GM12878 (cell line): ENCODE results near the gene SECISBP2. TPM values are rescaled to one million over a fixed set of nuclear protein-coding genes. Genes with fewer than 3 reads are reported as not detected.
A peak's percentile ranks its signal among the peaks of the same experiment; 100 is the strongest.

Source experiments
- ATAC-seq: fragments of 200-7000 bp; cut with Tn5 transposase; 3 replicates; pipeline ENCODE4 v1.9.1; 2020; ENCODE audit warnings: mild to moderate bottlenecking, moderate library complexity
- BruUV-seq: library from RNA; stranded (reverse); fragments of 400-500 nt; replicated peaks from 2 replicates; lab custom pipeline; 2021; lab: Mats Ljungman, UMichigan
- CTCF ChIA-PET: fragments of 300-600 bp; sonication (Branson Sonifier 250); formaldehyde crosslinking; extraction: SDS; loops from one replicate; lab custom pipeline; 2021; ENCODE audit warnings: inconsistent platforms; lab: Yijun Ruan, JAX
- POLR2A ChIA-PET: fragments of 350-600 bp; formaldehyde crosslinking; extraction: SDS; loops from one replicate; lab custom pipeline; 2021; ENCODE audit warnings: inconsistent platforms; lab: Charles Lee
- RAD21 ChIA-PET: fragments of 300-600 bp; sonication (Branson Sonifier 250); formaldehyde crosslinking; loops from one replicate; lab custom pipeline; 2023; ENCODE audit warnings: antibody characterized with exemption; ENCODE audit not compliant: unreplicated experiment; lab: Charles Lee
- SMC1A ChIA-PET: fragments of 300-600 bp; sonication (Branson Sonifier 250); formaldehyde crosslinking; loops from one replicate; lab custom pipeline; 2023; ENCODE audit not compliant: unreplicated experiment, uncharacterized antibody; lab: Charles Lee
- DNase-seq: peaks from one replicate; pipeline ENCODE4 v3.0.0-alpha.2; 2011; ENCODE audit warnings: low read depth, low spot score
- FAIRE-seq: peaks from 3 replicates; lab custom pipeline; 2011; peaks lifted over from hg19 to GRCh38; lab: Jason Lieb, UNC
- H2AFZ ChIP-seq: 2 replicates; pipeline ENCODE4 v1.6.0; 2011; ENCODE audit warnings: low read depth, low read length, control low read depth; ENCODE audit not compliant: control insufficient read depth
- H3K27ac ChIP-seq: 2 replicates; pipeline ENCODE4 v1.5.1; 2011; ENCODE audit warnings: control low read depth; ENCODE audit not compliant: control insufficient read depth, insufficient read depth
- H3K27me3 ChIP-seq, 2 experiments: replicated peaks in 1 of 2; 2 replicates each; pipeline versions ENCODE4 v1.6.0 to v1.6.1; 2011; ENCODE audit warnings: low read length in 1 of 2; ENCODE audit not compliant: control insufficient read depth in 2 of 2, insufficient read depth in 2 of 2
- H3K36me3 ChIP-seq, 2 experiments: 2 replicates each; pipeline ENCODE4 v1.5.1; 2011; ENCODE audit warnings: low read length in 1 of 2; ENCODE audit not compliant: control insufficient read depth in 2 of 2, insufficient read depth in 2 of 2
- H3K4me1 ChIP-seq: 2 replicates; pipeline ENCODE4 v1.6.1; 2011; ENCODE audit warnings: mild to moderate bottlenecking, low read length, moderate library complexity, mixed read lengths; ENCODE audit not compliant: control insufficient read depth, insufficient read depth
- H3K4me2 ChIP-seq: 2 replicates; pipeline ENCODE4 v1.6.0; 2011; ENCODE audit warnings: control low read depth; ENCODE audit not compliant: control insufficient read depth, insufficient read depth
- H3K4me3 ChIP-seq: fragments of 200-600 bp; sonication (generic); 2 replicates; pipeline ENCODE4 v1.5.1; 2016
- H3K79me2 ChIP-seq: 2 replicates; pipeline ENCODE4 v1.6.0; 2011; ENCODE audit warnings: low read length; ENCODE audit not compliant: control insufficient read depth, insufficient read depth
- H3K9ac ChIP-seq: 2 replicates; pipeline ENCODE4 v1.8.0; 2011; ENCODE audit warnings: low read length, control low read depth, mixed read lengths; ENCODE audit not compliant: control insufficient read depth, insufficient read depth
- H3K9me3 ChIP-seq: replicated peaks from 3 replicates; pipeline ENCODE4 v1.5.1; 2011; ENCODE audit warnings: mild to moderate bottlenecking, low read length; ENCODE audit not compliant: control insufficient read depth, insufficient read depth
- H4K20me1 ChIP-seq: 2 replicates; pipeline ENCODE4 v1.6.0; 2011; ENCODE audit not compliant: control insufficient read depth, insufficient read depth
- ATF7 ChIP-seq: fragments of 450-650 bp; IDR thresholded peaks from 2 replicates; pipeline ENCODE4 v1.6.1; 2016; ENCODE audit warnings: low read depth, mild to moderate bottlenecking
- BHLHE40 ChIP-seq, 2 experiments: fragments of 450-650 bp in 1 of 2; IDR thresholded peaks; 2 replicates each; pipeline ENCODE4 v1.6.1; 2011 to 2017; ENCODE audit warnings: low read depth in 2 of 2, borderline replicate concordance in 1 of 2, improper control_type of control experiment in 1 of 2, low read length in 1 of 2, mild to moderate bottlenecking in 1 of 2
- CEBPB ChIP-seq, 2 experiments: fragments of 150-350 bp in 1 of 2; IDR thresholded peaks; 2 replicates each; pipeline ENCODE4 v1.6.1; 2012 to 2014; ENCODE audit warnings: low read depth in 2 of 2, low read length in 2 of 2, borderline replicate concordance in 1 of 2, inconsistent platforms in 1 of 2
- EZH2 ChIP-seq: IDR thresholded peaks from 2 replicates; pipeline ENCODE4 v1.6.1; 2012; ENCODE audit warnings: low read depth, mild to moderate bottlenecking, control low read depth, inconsistent platforms, low read length, borderline replicate concordance; ENCODE audit not compliant: control insufficient read depth
- HSF1 ChIP-seq: fragments of 150-350 bp; IDR thresholded peaks from 2 replicates; pipeline ENCODE4 v1.6.1; 2014; ENCODE audit warnings: mild to moderate bottlenecking, low read depth, low read length
- NBN ChIP-seq: fragments of 450-650 bp; IDR thresholded peaks from 2 replicates; pipeline ENCODE4 v1.6.1; 2016
- NFYA ChIP-seq: IDR thresholded peaks from 2 replicates; pipeline ENCODE4 v1.6.1; 2011; ENCODE audit warnings: low read depth, mild to moderate bottlenecking, low read length, improper control_type of control experiment, borderline replicate concordance
- POLR2A ChIP-seq: IDR thresholded peaks from 2 replicates; pipeline ENCODE4 v1.6.1; 2011; ENCODE audit warnings: low read depth, mild to moderate bottlenecking, low read length
- RUNX3 ChIP-seq: IDR thresholded peaks from 2 replicates; pipeline ENCODE4 v1.6.1; 2012; ENCODE audit warnings: low read length, inconsistent platforms
- STAT1 ChIP-seq: fragments of 450-650 bp; conservative IDR thresholded peaks from 2 replicates; pipeline ENCODE4 v1.6.1; 2014; ENCODE audit warnings: antibody characterized with exemption, mild to moderate bottlenecking
- STAT3 ChIP-seq: IDR thresholded peaks from 2 replicates; pipeline ENCODE4 v1.6.1; 2011; ENCODE audit warnings: low read depth, low read length, improper control_type of control experiment
- SUZ12 ChIP-seq: fragments of 200-600 bp; sonication (generic); IDR thresholded peaks from one replicate; pipeline ENCODE4 v1.6.1; 2018; ENCODE audit warnings: antibody characterized with exemption, mild to moderate bottlenecking; ENCODE audit not compliant: unreplicated experiment
- TAF1 ChIP-seq: IDR thresholded peaks from 2 replicates; pipeline ENCODE4 v1.6.1; 2011; ENCODE audit warnings: mild to moderate bottlenecking, low read depth, low read length, borderline replicate concordance
- ZBTB33 ChIP-seq: fragments of 450-650 bp; IDR thresholded peaks from 2 replicates; pipeline ENCODE4 v1.6.1; 2017; ENCODE audit warnings: mild to moderate bottlenecking
- WGBS: methylation state at CpG from one replicate; pipeline ENCODE4 v1.1.6; 2016; ENCODE audit warnings: low lambda C conversion rate; ENCODE audit not compliant: insufficient replicate concordance, insufficient coverage; ENCODE audit errors: missing lambda C conversion rate; 5-methylcytosine and 5-hydroxymethylcytosine counted together
- in situ Hi-C: fragments of 300-500 bp; cut with MboI; formaldehyde crosslinking; loops from 9 replicates; pipeline ENCODE4 v1.14.3; 2018; ENCODE audit warnings: mixed read lengths
- intact Hi-C: fragments of 100-400 bp; cut with micrococcal nuclease; formaldehyde crosslinking; loops from one replicate; pipeline ENCODE4 v1.14.2; 2022; ENCODE audit not compliant: unreplicated experiment
- polyA plus RNA-seq, 11 experiments: library from polyadenylated mRNA; depleted of rRNA in 4 of 11; unstranded in 6 of 11; stranded (reverse) in 5 of 11; fragments of >200 nt; fragmentation: Nextera tagmentation in 4 of 11; fragmentation: Illumina TruSeq in 1 of 11; extraction: Ambion mirVana in 4 of 11; extraction: Trizol in 1 of 11; gene quantifications; 1 replicate in 1 of 11; 2 replicates in 10 of 11; pipeline versions ENCODE4 v1.2.1 to v1.2.3, GENCODE V29; 2011 to 2016; ENCODE audit warnings: inconsistent platforms in 2 of 11, missing spikeins in 2 of 11, low read depth in 1 of 11
- total RNA-seq, 4 experiments: library from RNA; depleted of rRNA in 3 of 4; stranded (reverse); fragments of >200 nt in 3 of 4; fragmentation: Illumina TruSeq in 1 of 4; extraction: Trizol in 1 of 4; gene quantifications; 2 replicates each; pipeline versions ENCODE4 v1.2.1 to v1.2.3, GENCODE V29; 2013 to 2021

Gene SECISBP2
- total and polyA plus RNA-seq, 10 of the 15 experiments (the other 5 are each of a cell fraction or from before 2014, with no cell fraction given) = 4.6 to 50.5 (median 31.9) TPM

- no peak overlapping the region for H3K4me2 ChIP-seq
- H3K4me3 ChIP-seq = no peak overlapping the region
- ChIA-PET SMC1A (interaction anchor here (1.2 to 1.5 kb wide), 2 partner anchors 10 to 13 kb away, joined by 3 to 4 read pairs; no protein-coding TSS in a partner anchor), RAD21 (interaction anchor here (0.9 kb wide), 1 partner anchor 32 kb away, joined by 4 read pairs; no protein-coding TSS in a partner anchor), POLR2A (no interaction called here), CTCF (no interaction called here)
- H3K4me1 ChIP-seq = peaks cover 10% of the 10 kb centered on the region
- no peak for DNase-seq
- BruUV-seq = no TSS peak
- H2AFZ ChIP-seq = no peak overlapping the region
- in situ Hi-C loops (no loop called here), intact Hi-C loops (no loop called here)
- H3K9ac ChIP-seq = no peak overlapping the region
- H3K27ac ChIP-seq = no peak overlapping the region
- WGBS = 94% methylated on average over 8 of the region's 8 CpGs
- no peaks in the 10 kb centered on the region for H3K79me2 ChIP-seq
- ATAC-seq = no peak
- H3K27me3 ChIP-seq = no peaks in the 10 kb centered on the region
- no peak for FAIRE-seq
- H3K9me3 ChIP-seq = no peaks in the 10 kb centered on the region
- peaks cover 43 to 48% of the 10 kb centered on the region in 2 experiments for H3K36me3 ChIP-seq
- TF ChIP-seq STAT1 (no peak), POLR2A (0 out of 2 replicates have a peak, but pooled peaks have one; percentile 21), BHLHE40 (IDR thresholded peaks at IDR 0.05; ENCODE audit: borderline replicate concordance in 1 of 2, low read depth in 2 of 2, low read length in 1 of 2) (no peak), CEBPB (IDR thresholded peaks at IDR 0.05; ENCODE audit: borderline replicate concordance in 1 of 2, low read depth in 2 of 2, low read length in 2 of 2) (no peak)
- TF ChIP-seq, all 136 proteins: peak for 1
- H4K20me1 ChIP-seq = no peaks in the 10 kb centered on the region
Observed at GRCh38 chr9:89352874-89353649, 34.8 kb downstream of the SECISBP2 start.

GRCh38 chr9:89353989-89354388 lies 35.7 kb downstream of the SECISBP2 start:
- in situ Hi-C loops = no loop called here
- no peak overlapping the region for H3K27ac ChIP-seq
- ChIA-PET RAD21 (no interaction called here), CTCF (no interaction called here), SMC1A (no interaction called here), POLR2A (no interaction called here)
- H3K79me2 ChIP-seq = no peaks in the 10 kb centered on the region
- no peak for ATAC-seq
- no peak overlapping the region for H3K9ac ChIP-seq
- DNase-seq = no peak
- no peak overlapping the region for H2AFZ ChIP-seq
- WGBS = 60% methylated on average over 3 of the region's 3 CpGs
- H4K20me1 ChIP-seq = no peaks in the 10 kb centered on the region
- no peaks in the 10 kb centered on the region for H3K27me3 ChIP-seq
- no peaks in the 10 kb centered on the region for H3K9me3 ChIP-seq
- H3K4me2 ChIP-seq = no peak overlapping the region
- peaks cover 10% of the 10 kb centered on the region for H3K4me1 ChIP-seq
- peaks cover 45 to 48% of the 10 kb centered on the region in 2 experiments for H3K36me3 ChIP-seq
- intact Hi-C loops = no loop called here
- no peak for FAIRE-seq
- H3K4me3 ChIP-seq = no peak overlapping the region
- BruUV-seq = no TSS peak
- TF ChIP-seq STAT3 (no peak), NBN (no peak), EZH2 (no peak), NFYA (no peak), HSF1 (no peak), TAF1 (no peak), SUZ12 (no peak), ZBTB33 (no peak), RUNX3 (no peak), ATF7 (no peak)
